ENCODE measurements around the gene GNA12.

Gene GNA12

GRCh38 chr7:2771274-2771731 is 72.8 kb downstream of the GNA12 start:
- H3K4me3 ChIP-seq (ENCODE audit: insufficient read depth, low read depth, low read length), result no peak overlapping the region
- no peak overlapping the region for H3K27ac ChIP-seq (ENCODE audit: insufficient read depth, low read depth, low read length, poor library complexity, severe bottlenecking)
- H3K4me1 ChIP-seq (ENCODE audit: control insufficient read depth, insufficient read depth, low read length), result no peaks in the 10 kb centered on the region
- H3K27me3 ChIP-seq (ENCODE audit: control insufficient read depth, insufficient read depth, low read length, poor library complexity, severe bottlenecking), result no peaks in the 10 kb centered on the region
- WGBS, 2 experiments, result 94 to 95% methylated on average over 6 of the region's 6 CpGs
- no peaks in the 10 kb centered on the region for H3K36me3 ChIP-seq (ENCODE audit: control insufficient read depth, insufficient read depth, low read length)
- no peaks in the 10 kb centered on the region for H3K9me3 ChIP-seq (ENCODE audit: control insufficient read depth, low read length)

DNA sequence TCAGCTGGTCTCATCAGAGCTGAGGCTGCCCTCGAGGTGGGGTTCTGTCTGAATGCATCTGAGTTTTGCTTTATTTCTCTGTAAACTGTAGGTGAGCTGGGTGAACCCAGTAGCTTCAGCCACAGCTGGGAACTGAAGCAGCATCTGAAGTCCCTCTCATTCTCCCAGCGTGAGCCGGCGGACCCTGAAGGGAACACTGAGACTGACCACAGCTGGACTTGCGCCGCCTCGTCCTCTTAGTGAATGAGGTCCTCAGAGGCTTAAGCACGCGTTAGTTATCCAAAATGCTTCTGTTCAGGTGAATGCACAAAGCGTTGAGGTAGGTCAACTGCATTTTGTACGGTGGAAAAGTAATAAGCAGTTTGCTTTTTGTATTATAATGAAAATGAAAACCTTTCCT is 79.5 kb downstream of the GNA12 start:
- H3K27me3 ChIP-seq (ENCODE audit: control insufficient read depth, insufficient read depth, low read length, poor library complexity, severe bottlenecking), result no peaks in the 10 kb centered on the region
- H3K27ac ChIP-seq (ENCODE audit: insufficient read depth, low read depth, low read length, poor library complexity, severe bottlenecking), result no peak overlapping the region
- no peaks in the 10 kb centered on the region for H3K36me3 ChIP-seq (ENCODE audit: control insufficient read depth, insufficient read depth, low read length)
- no peak overlapping the region for H3K4me3 ChIP-seq (ENCODE audit: insufficient read depth, low read depth, low read length)
- H3K9me3 ChIP-seq (ENCODE audit: control insufficient read depth, low read length), result no peaks in the 10 kb centered on the region
- H3K4me1 ChIP-seq (ENCODE audit: control insufficient read depth, insufficient read depth, low read length), result peaks cover 10% of the 10 kb centered on the region
- 94 to 96% methylated on average over 11 of the region's 11 CpGs for WGBS, 2 experiments

DNA sequence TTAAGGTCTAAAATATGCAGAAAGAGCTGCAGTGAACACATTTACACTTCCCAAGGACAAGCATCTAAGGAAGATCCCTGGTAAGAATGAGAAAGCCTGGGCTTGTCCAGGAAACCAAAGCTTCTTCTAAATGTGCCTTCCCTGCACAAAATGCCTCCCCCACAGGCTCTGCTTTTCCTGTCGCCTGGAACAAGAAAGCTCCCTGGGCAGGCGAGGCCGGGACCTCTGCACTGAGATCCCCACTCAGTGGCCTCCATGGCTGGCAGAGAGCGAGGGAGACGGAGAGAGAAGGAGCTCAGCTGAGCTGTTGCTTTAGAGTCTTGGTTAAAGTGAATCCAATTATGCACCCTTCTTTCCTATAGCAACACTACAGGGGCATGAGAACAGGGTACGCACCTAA is 80.5 kb downstream of the GNA12 start:
- Histone ChIP-seq H3K4me1 (ENCODE audit: control insufficient read depth, insufficient read depth, low read length) (peaks cover 10% of the 10 kb centered on the region), H3K4me3 (ENCODE audit: insufficient read depth, low read depth, low read length) (no peak overlapping the region), H3K27me3 (ENCODE audit: control insufficient read depth, insufficient read depth, low read length, poor library complexity, severe bottlenecking) (no peaks in the 10 kb centered on the region), H3K27ac (ENCODE audit: insufficient read depth, low read depth, low read length, poor library complexity, severe bottlenecking) (no peak overlapping the region), H3K36me3 (ENCODE audit: control insufficient read depth, insufficient read depth, low read length) (no peaks in the 10 kb centered on the region), H3K9me3 (ENCODE audit: control insufficient read depth, low read length) (no peaks in the 10 kb centered on the region)
- WGBS, 2 experiments, result 88 to 92% methylated on average over 6 of the region's 6 CpGs

DNA sequence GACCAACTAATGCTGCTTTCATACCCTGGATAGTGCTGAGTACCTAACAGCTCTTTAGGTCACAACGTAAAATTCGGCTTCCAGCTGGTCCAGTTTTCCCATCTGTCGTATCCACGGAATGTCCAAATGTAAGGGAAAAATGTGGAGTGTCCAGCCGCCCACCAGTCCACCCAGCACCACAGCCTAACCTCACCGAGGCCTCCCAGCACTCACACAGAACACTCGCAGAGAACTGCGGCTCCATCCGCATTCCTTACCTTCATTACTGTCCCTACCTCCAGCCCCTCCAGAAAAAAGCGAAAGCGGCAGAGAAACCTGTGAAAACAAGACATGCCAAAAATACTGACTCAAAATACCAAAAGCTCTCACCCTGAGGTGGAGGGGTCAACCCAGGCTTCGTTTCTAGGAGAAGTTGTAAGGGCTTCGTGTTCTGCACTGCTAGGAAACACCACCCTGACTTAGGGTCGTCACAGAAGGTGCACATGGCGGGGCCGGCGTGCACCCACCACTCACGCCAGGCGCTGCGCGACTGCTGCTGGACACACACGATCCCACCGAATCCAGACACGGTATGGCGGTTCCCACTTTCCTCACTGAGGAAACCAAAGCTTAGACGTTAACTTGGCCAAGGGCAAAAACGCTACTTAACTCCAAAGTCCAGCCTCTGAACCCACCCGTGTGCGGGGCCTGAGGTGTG is 82.2 kb downstream of the GNA12 start:
- Histone ChIP-seq H3K4me3 (ENCODE audit: insufficient read depth, low read depth, low read length) (no peak overlapping the region), H3K36me3 (ENCODE audit: control insufficient read depth, insufficient read depth, low read length) (no peaks in the 10 kb centered on the region), H3K9me3 (ENCODE audit: control insufficient read depth, low read length) (no peaks in the 10 kb centered on the region), H3K4me1 (ENCODE audit: control insufficient read depth, insufficient read depth, low read length) (peaks cover 10% of the 10 kb centered on the region), H3K27ac (ENCODE audit: insufficient read depth, low read depth, low read length, poor library complexity, severe bottlenecking) (no peak overlapping the region), H3K27me3 (ENCODE audit: control insufficient read depth, insufficient read depth, low read length, poor library complexity, severe bottlenecking) (no peaks in the 10 kb centered on the region)
- 94 to 95% methylated on average over 29 of the region's 29 CpGs for WGBS, 2 experiments

GRCh38 chr7:2761131-2761624 is 82.9 kb downstream of the GNA12 start:
- H3K27ac ChIP-seq (ENCODE audit: insufficient read depth, low read depth, low read length, poor library complexity, severe bottlenecking), result no peak overlapping the region
- no peaks in the 10 kb centered on the region for H3K27me3 ChIP-seq (ENCODE audit: control insufficient read depth, insufficient read depth, low read length, poor library complexity, severe bottlenecking)
- no peaks in the 10 kb centered on the region for H3K9me3 ChIP-seq (ENCODE audit: control insufficient read depth, low read length)
- H3K36me3 ChIP-seq (ENCODE audit: control insufficient read depth, insufficient read depth, low read length), result no peaks in the 10 kb centered on the region
- no peak overlapping the region for H3K4me3 ChIP-seq (ENCODE audit: insufficient read depth, low read depth, low read length)
- H3K4me1 ChIP-seq (ENCODE audit: control insufficient read depth, insufficient read depth, low read length), result peaks cover 10% of the 10 kb centered on the region
- 96% methylated on average over 19 of the region's 19 CpGs for WGBS, 2 experiments

GRCh38 chr7:2760098-2760889 is 83.8 kb downstream of the GNA12 start:
- H3K4me1 ChIP-seq (ENCODE audit: control insufficient read depth, insufficient read depth, low read length), result peaks cover 10% of the 10 kb centered on the region
- H3K4me3 ChIP-seq (ENCODE audit: insufficient read depth, low read depth, low read length), result no peak overlapping the region
- H3K9me3 ChIP-seq (ENCODE audit: control insufficient read depth, low read length), result no peaks in the 10 kb centered on the region
- no peaks in the 10 kb centered on the region for H3K27me3 ChIP-seq (ENCODE audit: control insufficient read depth, insufficient read depth, low read length, poor library complexity, severe bottlenecking)
- WGBS, 2 experiments, result 78 to 80% methylated on average over 22 of the region's 22 CpGs
- no peaks in the 10 kb centered on the region for H3K36me3 ChIP-seq (ENCODE audit: control insufficient read depth, insufficient read depth, low read length)
- H3K27ac ChIP-seq (ENCODE audit: insufficient read depth, low read depth, low read length, poor library complexity, severe bottlenecking), result no peak overlapping the region

- no peaks in the 10 kb centered on the region for H3K9me3 ChIP-seq (ENCODE audit: control insufficient read depth, low read length)
- no peaks in the 10 kb centered on the region for H3K36me3 ChIP-seq (ENCODE audit: control insufficient read depth, insufficient read depth, low read length)
- WGBS, 2 experiments, result 90 to 94% methylated on average over 8 of the region's 8 CpGs
- no peak overlapping the region for H3K27ac ChIP-seq (ENCODE audit: insufficient read depth, low read depth, low read length, poor library complexity, severe bottlenecking)
- H3K27me3 ChIP-seq (ENCODE audit: control insufficient read depth, insufficient read depth, low read length, poor library complexity, severe bottlenecking), result no peaks in the 10 kb centered on the region
- peaks cover 10% of the 10 kb centered on the region for H3K4me1 ChIP-seq (ENCODE audit: control insufficient read depth, insufficient read depth, low read length)
- no peak overlapping the region for H3K4me3 ChIP-seq (ENCODE audit: insufficient read depth, low read depth, low read length)
Observed at GRCh38 chr7:2759736-2760097, 84.4 kb downstream of the GNA12 start.

- H3K27me3 ChIP-seq (ENCODE audit: control insufficient read depth, insufficient read depth, low read length, poor library complexity, severe bottlenecking), result no peaks in the 10 kb centered on the region
- no peaks in the 10 kb centered on the region for H3K36me3 ChIP-seq (ENCODE audit: control insufficient read depth, insufficient read depth, low read length)
- H3K9me3 ChIP-seq (ENCODE audit: control insufficient read depth, low read length), result no peaks in the 10 kb centered on the region
- no peak overlapping the region for H3K27ac ChIP-seq (ENCODE audit: insufficient read depth, low read depth, low read length, poor library complexity, severe bottlenecking)
- 94 to 96% methylated on average over 18 of the region's 18 CpGs for WGBS, 2 experiments
- H3K4me3 ChIP-seq (ENCODE audit: insufficient read depth, low read depth, low read length), result no peak overlapping the region
- peaks cover 10% of the 10 kb centered on the region for H3K4me1 ChIP-seq (ENCODE audit: control insufficient read depth, insufficient read depth, low read length)
Observed at GRCh38 chr7:2758673-2759616, 85.2 kb downstream of the GNA12 start.

DNA sequence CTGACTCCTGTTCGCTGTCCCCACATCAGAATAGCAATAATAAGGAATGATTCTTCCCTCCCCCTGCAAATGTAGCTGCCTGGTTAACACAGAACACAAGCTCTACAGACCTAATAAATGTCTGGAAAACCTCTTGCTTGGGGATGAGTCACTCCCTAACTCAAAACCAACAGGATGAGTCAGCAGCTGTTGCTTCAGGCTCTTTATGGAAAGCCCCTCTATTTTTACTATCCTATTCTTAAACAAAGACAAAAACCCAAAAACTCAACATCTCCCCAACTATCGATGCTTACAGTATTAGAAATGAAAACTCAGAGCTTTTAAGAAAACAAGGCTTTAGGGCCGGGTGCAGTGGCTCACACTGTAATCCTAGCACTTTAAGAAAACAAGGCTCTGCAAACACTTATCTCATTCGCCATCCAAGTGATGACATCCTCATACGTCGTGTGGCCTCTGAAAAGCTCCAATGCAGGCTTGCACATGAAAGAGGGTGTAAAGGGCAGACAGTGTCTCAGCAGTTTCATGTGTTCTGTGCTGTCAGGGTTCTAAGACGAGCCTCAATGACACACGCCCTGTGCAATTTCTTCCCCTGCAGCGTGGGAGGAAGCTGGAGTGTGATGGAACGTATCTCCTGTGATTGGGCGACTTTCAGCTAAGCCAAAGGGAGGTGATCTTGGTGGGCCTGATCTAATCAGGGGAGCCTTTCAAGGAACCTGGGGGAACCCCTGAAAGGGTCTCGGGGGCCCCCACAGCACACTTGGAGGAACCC is 86.0 kb downstream of the GNA12 start:
- WGBS, 2 experiments, result 84 to 88% methylated on average over 12 of the region's 12 CpGs
- no peaks in the 10 kb centered on the region for H3K27me3 ChIP-seq (ENCODE audit: control insufficient read depth, insufficient read depth, low read length, poor library complexity, severe bottlenecking)
- H3K9me3 ChIP-seq (ENCODE audit: control insufficient read depth, low read length), result no peaks in the 10 kb centered on the region
- no peak overlapping the region for H3K4me3 ChIP-seq (ENCODE audit: insufficient read depth, low read depth, low read length)
- no peak overlapping the region for H3K27ac ChIP-seq (ENCODE audit: insufficient read depth, low read depth, low read length, poor library complexity, severe bottlenecking)
- H3K36me3 ChIP-seq (ENCODE audit: control insufficient read depth, insufficient read depth, low read length), result no peaks in the 10 kb centered on the region
- H3K4me1 ChIP-seq (ENCODE audit: control insufficient read depth, insufficient read depth, low read length), result peaks cover 10% of the 10 kb centered on the region
